ENCODE measurements around the gene ATE1. TPM values are rescaled to one million over a fixed set of nuclear protein-coding genes. Genes with fewer than 3 reads are reported as not detected.

The ATE1 gene
- total and polyA plus RNA-seq, 2 of the 4 experiments (the other 2 are of a cell fraction) = 6.4 to 27.8 TPM

DNA sequence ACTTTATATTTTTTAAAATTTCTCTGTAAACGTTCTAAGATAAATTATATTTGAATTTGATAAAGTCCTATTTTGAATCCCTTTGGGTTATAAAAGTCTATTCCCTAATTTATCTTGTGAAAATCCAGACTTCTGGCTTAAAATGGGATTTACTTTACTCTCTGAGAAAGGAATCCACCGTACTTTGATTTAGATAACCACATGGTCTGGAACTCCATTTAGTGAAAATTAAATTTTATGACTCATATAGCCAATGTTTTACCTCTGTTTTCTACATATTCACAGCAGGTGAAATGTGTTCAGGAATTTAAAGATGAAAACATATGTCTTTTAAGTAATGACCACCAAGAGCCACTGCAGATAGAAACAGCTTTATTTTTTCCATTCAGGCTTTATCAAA, 187.8 kb downstream of the ATE1 start:
- no peak for DNase-seq
- Histone ChIP-seq H3K14ac (replicated peaks; ENCODE audit: low read depth, low read length) (no peak overlapping the region), H2AK9ac (replicated peaks; ENCODE audit: low read depth, low read length, poor library complexity) (no peak overlapping the region), H3K4me2 (ENCODE audit: low read depth, low read length) (no peak overlapping the region), H3K56ac (ENCODE audit: extremely low read depth, insufficient read depth, low read length) (no peak overlapping the region), H4K20me1 (ENCODE audit: insufficient read depth, low read length) (no peaks in the 10 kb centered on the region), H2AFZ (replicated peaks; ENCODE audit: low read length, poor library complexity) (no peak overlapping the region), H2AK5ac (ENCODE audit: low read depth, low read length) (no peak overlapping the region), H3K9ac (ENCODE audit: low read depth, low read length) (no peak overlapping the region), H2BK15ac (ENCODE audit: low read depth, low read length) (no peak overlapping the region), H3K9me1 (ENCODE audit: insufficient read depth, low read length) (no peaks in the 10 kb centered on the region), H3K4ac (ENCODE audit: low read depth, low read length) (no peak overlapping the region), H4K8ac (ENCODE audit: low read depth in 2 of 2, low read length in 2 of 2) (no peak overlapping the region), H3K27ac (ENCODE audit: insufficient read depth, low read length) (no peak overlapping the region), H3K27me3 (ENCODE audit: control insufficient read depth, insufficient read depth, low read length) (peaks cover 5% of the 10 kb centered on the region), H2BK20ac (ENCODE audit: low read depth, low read length) (no peak overlapping the region), H3K9me3 (ENCODE audit: control insufficient read depth, insufficient read depth, low read length) (no peaks in the 10 kb centered on the region), H4K91ac (ENCODE audit: insufficient read depth, low read depth, low read length) (no peak overlapping the region), H4K5ac (ENCODE audit: low read depth, low read length) (no peak overlapping the region), H3K4me3 (ENCODE audit: insufficient read depth, low read depth, low read length) (no peak overlapping the region), H3K36me3 (ENCODE audit: control insufficient read depth, insufficient read depth, low read length) (peaks cover 3% of the 10 kb centered on the region; the same call in 1 of the 2 replicates), H3K23ac (ENCODE audit: low read depth, low read length) (no peak overlapping the region), H3K79me1 (ENCODE audit: low read depth in 1 of 2, low read length in 2 of 2) (no peaks in the 10 kb centered on the region), H2BK5ac (ENCODE audit: low read depth, low read length, poor library complexity, severe bottlenecking) (no peak overlapping the region), H3K18ac (ENCODE audit: low read depth, low read length) (no peak overlapping the region), H2BK120ac (ENCODE audit: low read depth, low read length) (no peak overlapping the region), H3K4me1 (ENCODE audit: control insufficient read depth, insufficient read depth, low read length) (no peaks in the 10 kb centered on the region)
- in situ Hi-C loops (cut with MboI; ENCODE audit: low sequenced_read_pairs) = no loop called here
- TF ChIP-seq FOS (IDR thresholded peaks at IDR 0.05; ENCODE audit: low read depth, low read length) (no peak), RFX5 (IDR thresholded peaks at IDR 0.05; ENCODE audit: low read depth, low read length) (no peak), CTCF (conservative IDR thresholded peaks at IDR 0.05; ENCODE audit: low read depth, low read length) (no peak), POLR2A (IDR thresholded peaks at IDR 0.05; ENCODE audit: low read depth, low read length) (no peak), SMC3 (IDR thresholded peaks at IDR 0.05; ENCODE audit: low read depth, low read length) (no peak), NFE2L2 (IDR thresholded peaks at IDR 0.05; ENCODE audit: low read depth, low read length) (no peak), MAZ (IDR thresholded peaks at IDR 0.05; ENCODE audit: borderline replicate concordance, low read depth, low read length) (no peak), USF2 (IDR thresholded peaks at IDR 0.05; ENCODE audit: low read depth, low read length) (no peak), BHLHE40 (IDR thresholded peaks at IDR 0.05; ENCODE audit: low read depth, low read length) (no peak), MXI1 (IDR thresholded peaks at IDR 0.05; ENCODE audit: borderline replicate concordance, low read depth, low read length) (no peak), CHD1 (IDR thresholded peaks at IDR 0.05; ENCODE audit: low read depth, low read length) (no peak), MAFK (IDR thresholded peaks at IDR 0.05; ENCODE audit: low read depth, low read length) (no peak), RCOR1 (IDR thresholded peaks at IDR 0.05; ENCODE audit: insufficient replicate concordance, low read length) (no peak)
- ATAC-seq (ENCODE audit: low read depth) = no peak
- no CpG with 5 or more reads among the region's 2 CpGs for WGBS, 2 experiments (ENCODE audit: extremely low coverage in 2 of 2, insufficient read length in 1 of 2)
- dilution Hi-C loops (cut with HindIII; ENCODE audit: low sequenced_read_pairs, unreplicated experiment) = no loop called here
- BruUV-seq (replicated peaks) = no TSS peak
- ChIA-PET POLR2A (ENCODE audit: unreplicated experiment) (no interaction called here), CTCF (interaction anchor here (1.0 to 1.3 kb wide), 2 partner anchors 11 to 791 kb away, joined by 3 to 4 read pairs; no protein-coding TSS in a partner anchor)
- intact Hi-C loops (cut with micrococcal nuclease) = loop anchor here (2.0 kb wide), 1 partner anchor 147 kb away; no protein-coding TSS in a partner anchor
